GM12891 (cell line): ENCODE measurements around the gene DAO.
A peak's percentile ranks its signal among the peaks of the same experiment; 100 is the strongest.

Source experiments
- DNase-seq: peaks from one replicate; pipeline ENCODE4 v3.0.0; 2011; ENCODE audit warnings: low spot score; ENCODE audit not compliant: insufficient read length
- FAIRE-seq: peaks from 2 replicates; lab custom pipeline; 2011; peaks lifted over from hg19 to GRCh38; lab: Jason Lieb, UNC
- PAX5 ChIP-seq: IDR thresholded peaks from 2 replicates; pipeline ENCODE4 v1.6.1; 2011; ENCODE audit warnings: low read length, moderate library complexity, mild to moderate bottlenecking; ENCODE audit not compliant: insufficient read depth, severe bottlenecking
- POLR2A ChIP-seq: IDR thresholded peaks from 2 replicates; pipeline ENCODE4 v1.6.1; 2011; ENCODE audit warnings: low read depth, low read length, control low read depth
- POLR2AphosphoS5 ChIP-seq: IDR thresholded peaks from 2 replicates; pipeline ENCODE4 v1.6.1; 2011; ENCODE audit warnings: low read depth, low read length, control low read depth
- POU2F2 ChIP-seq: IDR thresholded peaks from 2 replicates; pipeline ENCODE4 v1.6.1; 2011; ENCODE audit warnings: low read depth, mild to moderate bottlenecking, control low read depth, low read length, moderate library complexity
- SPI1 ChIP-seq: IDR thresholded peaks from 2 replicates; pipeline ENCODE4 v1.6.1; 2011; ENCODE audit warnings: low read depth, low read length, control low read depth
- TAF1 ChIP-seq: IDR thresholded peaks from 2 replicates; pipeline ENCODE4 v1.6.1; 2011; ENCODE audit warnings: low read depth, low read length, control low read depth

Gene DAO

GRCh38 chr12:108875682-108876361, 4.1 kb upstream of the DAO start:
- DNase-seq = no peak
- TF ChIP-seq TAF1 (no peak), SPI1 (no peak), POLR2AphosphoS5 (no peak), POU2F2 (no peak), POLR2A (no peak), PAX5 (no peak)
- FAIRE-seq = no peak

- TF ChIP-seq POLR2A (no peak), TAF1 (no peak), POU2F2 (no peak), SPI1 (no peak), PAX5 (no peak), POLR2AphosphoS5 (no peak)
- no peak for FAIRE-seq
- no peak for DNase-seq
Observed at GRCh38 chr12:108876550-108876949, 3.3 kb upstream of the DAO start.

GRCh38 chr12:108881953-108882352, 2.1 kb downstream of the DAO start:
- no peak for FAIRE-seq
- DNase-seq = no peak

GRCh38 chr12:108884116-108885012, 4.5 kb downstream of the DAO start:
- DNase-seq = peak; percentile 55
- FAIRE-seq = peak; percentile 92
- TF ChIP-seq POU2F2 = no peak
- TF ChIP-seq POLR2A = no peak
- TF ChIP-seq SPI1 = no peak
- TF ChIP-seq POLR2AphosphoS5 = no peak
- TF ChIP-seq TAF1 = no peak
- TF ChIP-seq PAX5 = no peak

More at GRCh38 chr12:108881953-108882352, 2.1 kb downstream of the DAO start:
- TF ChIP-seq POLR2AphosphoS5 = no peak
- TF ChIP-seq TAF1 = no peak
- no peak for TF ChIP-seq SPI1
- TF ChIP-seq PAX5 = no peak
- no peak for TF ChIP-seq POU2F2
- no peak for TF ChIP-seq POLR2A

DNA sequence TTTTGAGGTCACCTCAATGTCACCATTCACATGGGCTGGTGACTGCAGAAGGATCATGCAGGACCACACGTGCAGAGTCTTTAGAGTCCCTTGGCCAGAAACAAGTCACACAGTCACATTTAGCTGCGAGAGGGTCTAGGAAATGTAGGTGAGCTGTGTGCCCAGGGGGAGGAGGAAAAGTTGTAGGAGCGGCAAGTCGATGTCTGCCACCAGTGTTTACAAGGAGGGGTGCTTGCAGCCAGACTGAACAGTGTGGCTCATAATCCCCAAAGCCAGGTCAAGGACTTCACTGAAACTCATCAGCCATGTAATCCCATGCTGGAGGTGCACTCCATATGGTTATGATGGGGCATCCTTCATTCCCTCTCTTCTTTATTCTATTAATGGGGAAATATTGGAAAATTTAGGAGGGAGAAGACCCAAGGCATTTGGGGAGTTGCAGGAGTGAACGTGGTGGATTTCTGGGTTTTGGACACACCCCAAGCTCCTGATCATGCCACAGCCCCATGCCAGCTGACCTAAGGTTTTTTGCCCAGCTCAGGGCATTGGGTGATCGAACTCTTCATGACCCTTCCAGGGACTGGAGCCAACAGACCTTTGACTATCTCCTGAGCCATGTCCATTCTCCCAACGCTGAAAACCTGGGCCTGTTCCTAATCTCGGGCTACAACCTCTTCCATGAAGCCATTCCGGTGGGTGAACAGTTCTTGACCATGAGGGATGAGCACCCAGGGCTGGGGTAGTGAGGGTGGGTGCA, 7.2 kb downstream of the DAO start:
- no peak for TF ChIP-seq POLR2A
- no peak for TF ChIP-seq POU2F2
- TF ChIP-seq PAX5 = no peak
- no peak for TF ChIP-seq TAF1
- TF ChIP-seq SPI1 = no peak
- no peak for TF ChIP-seq POLR2AphosphoS5
- no peak for FAIRE-seq
- no peak for DNase-seq

DNA sequence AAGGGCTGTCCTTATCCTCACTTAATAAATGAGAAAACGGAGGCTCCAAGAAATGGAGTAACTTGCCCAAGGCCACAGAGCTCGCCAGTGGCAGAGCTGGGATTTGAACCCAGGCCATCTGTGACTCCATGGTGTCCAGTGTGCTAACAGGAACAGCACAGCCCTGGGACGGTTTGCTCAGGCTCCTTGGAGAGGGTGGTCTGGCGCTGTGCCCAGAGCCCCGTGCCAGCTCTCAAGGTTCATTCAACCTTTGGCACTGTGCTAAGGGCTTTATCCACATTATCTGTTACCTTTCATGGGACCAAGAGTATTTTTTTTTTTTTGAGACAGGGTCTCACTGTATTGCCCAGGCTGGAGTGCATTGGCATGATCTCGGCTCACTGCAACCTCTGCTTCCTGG, 8.1 kb downstream of the DAO start:
- TF ChIP-seq POLR2AphosphoS5 = no peak
- no peak for TF ChIP-seq TAF1
- TF ChIP-seq SPI1 = no peak
- TF ChIP-seq POLR2A = no peak
- TF ChIP-seq PAX5 = no peak
- TF ChIP-seq POU2F2 = no peak
- no peak for DNase-seq
- no peak for FAIRE-seq

GRCh38 chr12:108890208-108890607, 10.3 kb downstream of the DAO start:
- no peak for TF ChIP-seq TAF1
- FAIRE-seq (no peak), DNase-seq (no peak)

- peak; percentile 87 for FAIRE-seq
- TF ChIP-seq SPI1 = no peak
- TF ChIP-seq POU2F2 = no peak
- TF ChIP-seq POLR2A = no peak
- DNase-seq = no peak
Observed at GRCh38 chr12:108895220-108895802, 15.4 kb downstream of the DAO start.

GRCh38 chr12:108896336-108896735, 16.4 kb downstream of the DAO start:
- no peak for TF ChIP-seq PAX5
- no peak for TF ChIP-seq POU2F2
- TF ChIP-seq POLR2A = no peak
- TF ChIP-seq TAF1 = no peak
- no peak for TF ChIP-seq POLR2AphosphoS5
- TF ChIP-seq SPI1 = no peak
- no peak for FAIRE-seq
- DNase-seq = no peak
